HG02943 (cell line): Measurements from ENCODE around the gene ETFA.
"Not testable (repeated sequence)": the region's sequence is repeated elsewhere in the genome, so short reads cannot be mapped to it uniquely, and the experiment has no call there.

Experiments used
- ATAC-seq: cut with Tn5 transposase; IDR thresholded peaks from one replicate; pipeline ENCODE4 v1.9.1; 2021; ENCODE audit warnings: mild to moderate bottlenecking, low read depth, moderate library complexity; ENCODE audit not compliant: unreplicated experiment

The ETFA gene

GRCh38 chr15:76327191-76328105 is 16.2 kb upstream of the ETFA start:
- ATAC-seq = no peak

DNA sequence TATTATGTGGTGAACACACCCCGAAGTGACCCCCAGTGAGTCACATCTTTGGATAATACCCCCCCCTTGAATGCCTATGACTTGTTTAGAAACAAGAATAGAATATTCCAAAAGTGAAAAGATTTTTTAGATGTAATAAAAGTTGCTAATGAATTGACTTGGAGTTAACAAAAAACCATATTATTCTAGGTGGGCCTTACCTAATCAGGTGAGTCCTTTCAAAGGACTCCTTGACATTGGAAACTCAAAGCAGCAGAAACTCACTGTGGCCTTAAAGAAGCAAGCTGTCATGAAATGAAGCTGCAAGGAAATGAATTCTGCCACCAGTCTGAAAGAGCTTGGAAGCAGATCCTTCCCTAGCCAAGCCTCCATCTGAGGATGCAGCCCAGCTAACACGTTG is 14.4 kb upstream of the ETFA start:
- no peak for ATAC-seq

DNA sequence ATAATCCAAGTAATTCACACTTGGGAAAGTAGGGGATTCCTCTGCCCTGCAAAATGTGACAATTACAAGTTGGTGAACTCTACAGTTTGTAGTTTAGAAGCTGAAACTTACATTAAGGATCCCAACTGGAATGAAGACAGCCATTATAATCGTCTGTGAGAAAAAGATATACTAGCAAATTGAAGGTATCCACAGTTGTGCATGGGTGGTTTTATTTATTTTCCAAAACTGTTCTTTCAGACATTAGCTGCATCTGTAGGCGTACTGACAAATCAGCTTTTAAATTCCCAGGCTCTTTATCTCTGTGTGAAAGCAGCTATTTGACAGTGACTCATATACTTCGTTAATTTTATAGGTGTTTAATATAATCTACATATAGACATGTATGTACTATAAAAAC is 12.8 kb upstream of the ETFA start:
- no peak for ATAC-seq

GRCh38 chr15:76321602-76322001 is 10.3 kb upstream of the ETFA start:
- no peak for ATAC-seq

DNA sequence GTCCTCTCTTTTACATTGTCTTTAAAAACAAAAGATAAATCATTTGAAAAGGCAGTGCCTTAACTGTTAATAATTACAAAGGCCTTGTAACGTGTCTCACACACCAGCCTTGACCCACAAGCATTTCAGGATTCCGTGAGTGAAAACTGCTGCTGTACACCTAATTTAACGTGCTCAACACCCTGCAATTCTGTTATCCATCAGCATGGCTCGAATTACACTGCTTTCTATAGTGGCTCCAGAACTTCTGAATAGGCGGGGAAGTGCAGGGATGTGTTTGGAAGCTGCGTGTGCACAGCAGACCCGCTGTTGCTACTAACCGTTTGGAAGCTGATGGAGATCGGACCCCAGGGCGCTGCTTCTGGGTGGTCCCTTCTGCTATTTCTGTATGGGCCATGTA is 9.9 kb upstream of the ETFA start:
- ATAC-seq = no peak

- no peak for ATAC-seq
Measured at GRCh38 chr15:76320012-76320411, 8.7 kb upstream of the ETFA start.

- no peak for ATAC-seq
Measured at GRCh38 chr15:76313731-76314130, 2.5 kb upstream of the ETFA start.

DNA sequence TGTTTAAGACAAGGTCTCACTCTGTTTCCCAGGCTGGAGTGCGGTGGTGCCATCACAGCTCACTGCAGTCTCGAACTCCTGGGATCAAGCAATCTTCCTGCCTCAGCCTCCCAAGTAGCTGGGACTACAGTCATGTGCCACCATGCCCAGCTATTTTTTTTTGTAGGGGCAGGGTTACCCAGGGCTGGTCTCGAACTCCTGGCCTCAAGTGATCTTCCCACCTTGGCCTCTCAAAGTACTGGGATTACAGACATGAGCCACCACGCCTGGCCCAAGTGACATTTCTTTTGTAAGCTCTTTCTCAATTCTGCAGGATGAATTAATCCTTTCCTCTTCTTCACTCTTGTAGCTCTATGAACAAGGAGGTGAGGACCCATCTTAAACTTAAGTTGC is 1.9 kb upstream of the ETFA start:
- not testable (repeated sequence) for ATAC-seq

- ATAC-seq = no peak
Measured at GRCh38 chr15:76312540-76313174, 1.4 kb upstream of the ETFA start.

DNA sequence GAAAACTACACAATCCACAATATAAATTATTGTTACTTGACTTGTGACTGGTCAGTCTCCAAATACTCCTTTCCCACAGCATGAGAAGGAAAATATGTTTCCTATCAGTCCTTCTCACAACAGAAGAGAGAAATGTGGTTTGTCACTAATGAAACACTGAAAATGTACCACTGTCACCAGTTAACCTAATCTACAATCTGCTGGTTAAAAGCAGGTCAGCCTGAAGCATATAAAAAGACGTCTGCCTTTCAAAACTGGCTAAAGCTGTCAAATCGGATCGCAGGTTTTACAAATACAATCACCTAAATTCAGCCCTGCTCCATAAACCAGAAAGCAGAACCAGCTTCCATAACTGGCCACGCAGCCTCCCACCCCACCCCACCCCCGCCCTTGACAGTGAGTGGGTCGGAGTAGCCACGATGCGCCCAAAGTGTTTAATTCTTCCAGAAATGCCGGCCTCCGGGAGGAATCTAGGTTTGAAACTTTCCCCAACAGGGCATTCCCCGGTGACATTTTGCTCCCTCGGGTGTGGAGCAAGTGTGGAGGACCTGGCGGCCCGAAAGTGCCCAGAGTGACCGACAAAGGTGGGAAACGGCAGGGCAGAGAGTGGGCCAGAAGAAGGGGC is 682 bp downstream of the ETFA start:
- ATAC-seq = no peak

DNA sequence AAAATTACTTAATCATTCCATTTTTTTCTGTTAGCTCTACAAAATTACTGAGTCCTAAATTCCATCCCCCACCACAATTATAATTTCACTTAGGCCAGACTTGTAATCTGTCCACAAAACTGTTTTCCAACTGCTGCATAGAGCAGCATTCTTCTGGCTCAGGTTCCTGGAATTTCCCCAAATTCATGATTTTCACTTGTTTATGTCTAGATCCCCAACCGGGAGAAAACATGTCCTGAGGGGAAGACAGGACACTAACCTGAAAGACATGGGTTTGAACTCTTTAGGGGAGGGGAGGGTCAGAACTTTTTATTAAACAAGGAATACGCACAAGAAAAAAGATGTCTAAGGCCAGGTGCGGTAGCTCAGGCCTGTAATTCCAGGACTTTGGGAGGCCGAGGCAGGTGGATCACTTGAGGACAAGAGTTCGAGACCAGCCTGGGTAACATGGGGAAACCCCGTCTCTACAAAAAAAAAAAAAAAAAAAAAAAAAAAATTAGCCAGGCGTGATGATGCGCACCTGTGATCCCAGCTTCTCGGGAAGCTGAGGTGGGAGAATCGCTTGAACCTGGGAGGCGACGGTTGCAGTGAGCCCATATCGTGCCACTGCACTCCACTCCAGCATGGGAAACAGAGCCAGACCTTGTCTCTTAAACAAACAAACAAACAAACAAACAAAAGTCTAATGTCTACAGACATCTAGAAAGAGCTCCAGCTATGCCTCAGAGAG is 1.5 kb downstream of the ETFA start:
- no peak for ATAC-seq

- ATAC-seq = no peak
Measured at GRCh38 chr15:76303909-76304308, 7.4 kb downstream of the ETFA start.

- no peak for ATAC-seq
Measured at GRCh38 chr15:76299786-76300185, 11.5 kb downstream of the ETFA start.

DNA sequence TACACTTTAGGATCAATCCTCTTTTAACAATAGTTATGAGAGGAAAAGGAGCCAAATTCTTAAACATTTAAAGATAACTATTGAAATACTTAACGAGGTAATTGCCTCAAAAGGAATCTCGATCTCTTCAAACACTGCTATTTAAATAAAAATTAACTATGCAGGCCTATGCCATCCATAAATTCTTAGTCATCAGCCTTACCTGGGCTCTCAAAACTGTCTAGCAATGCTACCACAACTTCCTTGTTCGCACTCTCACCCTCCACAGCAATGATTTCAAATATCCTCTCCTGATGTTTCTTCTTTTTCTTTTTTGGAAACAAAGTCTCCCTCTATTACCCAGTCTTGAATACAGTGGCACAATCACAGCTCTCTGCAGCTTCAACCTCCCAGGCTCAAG is 12.3 kb downstream of the ETFA start:
- ATAC-seq = no peak

GRCh38 chr15:76297951-76298350 is 13.3 kb downstream of the ETFA start:
- ATAC-seq = not testable (repeated sequence)

GRCh38 chr15:76296849-76297248 is 14.4 kb downstream of the ETFA start:
- no peak for ATAC-seq

- ATAC-seq = not testable (repeated sequence)
Measured at GRCh38 chr15:76294463-76294862, 16.8 kb downstream of the ETFA start.

DNA sequence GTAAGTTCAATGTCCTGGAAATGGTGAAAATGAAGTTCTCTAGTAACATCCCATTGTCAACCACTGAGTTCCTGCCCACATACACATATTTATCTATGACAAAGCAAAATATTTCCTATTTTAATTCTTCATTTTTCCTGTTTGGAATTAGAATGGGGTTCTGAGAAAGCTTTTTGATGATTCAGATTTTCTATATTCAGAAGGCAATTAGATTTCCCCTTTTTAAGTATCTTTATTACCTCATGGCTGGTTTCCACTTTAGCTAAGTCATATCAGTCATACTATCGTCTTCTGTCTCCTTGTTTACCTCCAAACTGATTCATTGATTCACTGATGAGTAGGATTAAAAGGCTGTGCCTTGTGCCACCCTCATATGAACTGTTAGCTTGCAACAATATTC is 17.9 kb downstream of the ETFA start:
- ATAC-seq = no peak

GRCh38 chr15:76289582-76289981 is 21.7 kb downstream of the ETFA start:
- ATAC-seq = no peak

DNA sequence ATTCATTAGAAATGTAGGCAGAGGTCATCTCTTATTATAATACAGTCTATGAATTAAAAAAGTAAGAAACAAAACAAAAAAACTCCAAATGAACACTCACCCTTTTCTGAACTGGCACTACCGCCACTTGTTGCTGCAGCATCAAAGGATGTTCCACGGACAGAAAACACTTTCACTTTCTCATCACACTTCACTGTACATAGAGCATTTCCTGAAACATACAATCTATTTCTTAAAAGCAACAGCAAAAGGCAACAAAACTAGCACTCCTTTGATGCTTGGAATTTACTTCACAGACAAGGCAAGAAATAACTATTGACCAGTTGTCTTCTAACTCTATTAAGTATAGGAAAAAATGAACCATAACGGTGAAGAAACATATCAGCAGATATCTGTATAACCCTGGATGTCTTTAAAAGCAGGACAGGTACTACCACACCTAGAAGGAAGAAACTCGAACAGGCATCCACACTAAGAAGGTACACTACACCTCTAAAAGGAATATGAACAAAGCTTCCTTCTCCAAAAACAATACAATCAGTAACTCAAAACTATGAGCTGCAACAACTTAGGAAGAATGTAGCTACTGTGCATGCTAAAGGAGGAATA is 24.9 kb downstream of the ETFA start:
- ATAC-seq = no peak
